Measurements from ENCODE around the gene SEMA3A.
"Not testable (repeated sequence)": the region's sequence is repeated elsewhere in the genome, so short reads cannot be mapped to it uniquely, and the experiment has no call there.

Gene SEMA3A

DNA sequence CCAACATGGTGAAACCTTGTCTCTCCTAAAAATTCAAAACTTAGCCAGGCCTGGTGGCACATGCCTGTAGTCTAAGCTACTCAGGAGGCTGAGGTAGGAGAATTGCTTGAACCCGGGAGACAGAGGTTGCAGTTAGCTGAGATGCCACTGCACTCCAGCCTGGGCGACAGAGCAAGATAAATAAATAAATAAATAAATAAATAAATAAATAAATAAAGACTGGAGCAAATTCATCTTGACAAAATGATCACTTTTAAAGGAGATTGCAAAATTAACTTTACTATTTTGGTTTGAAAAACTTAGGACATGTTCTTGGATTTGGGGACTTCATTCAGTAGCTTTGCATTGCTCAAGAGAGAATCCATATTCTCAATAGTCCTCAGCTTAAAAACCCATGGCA lies 137.0 kb downstream of the SEMA3A start:
- H3K27ac ChIP-seq: no peak overlapping the region
- TF ChIP-seq, protein P1, sequence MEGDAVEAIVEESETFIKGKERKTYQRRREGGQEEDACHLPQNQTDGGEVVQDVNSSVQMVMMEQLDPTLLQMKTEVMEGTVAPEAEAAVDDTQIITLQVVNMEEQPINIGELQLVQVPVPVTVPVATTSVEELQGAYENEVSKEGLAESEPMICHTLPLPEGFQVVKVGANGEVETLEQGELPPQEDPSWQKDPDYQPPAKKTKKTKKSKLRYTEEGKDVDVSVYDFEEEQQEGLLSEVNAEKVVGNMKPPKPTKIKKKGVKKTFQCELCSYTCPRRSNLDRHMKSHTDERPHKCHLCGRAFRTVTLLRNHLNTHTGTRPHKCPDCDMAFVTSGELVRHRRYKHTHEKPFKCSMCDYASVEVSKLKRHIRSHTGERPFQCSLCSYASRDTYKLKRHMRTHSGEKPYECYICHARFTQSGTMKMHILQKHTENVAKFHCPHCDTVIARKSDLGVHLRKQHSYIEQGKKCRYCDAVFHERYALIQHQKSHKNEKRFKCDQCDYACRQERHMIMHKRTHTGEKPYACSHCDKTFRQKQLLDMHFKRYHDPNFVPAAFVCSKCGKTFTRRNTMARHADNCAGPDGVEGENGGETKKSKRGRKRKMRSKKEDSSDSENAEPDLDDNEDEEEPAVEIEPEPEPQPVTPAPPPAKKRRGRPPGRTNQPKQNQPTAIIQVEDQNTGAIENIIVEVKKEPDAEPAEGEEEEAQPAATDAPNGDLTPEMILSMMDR (IDR thresholded peaks at IDR 0.05): no peak
- no peak for TF ChIP-seq ZFX (IDR thresholded peaks at IDR 0.05; ENCODE audit: borderline replicate concordance)

DNA sequence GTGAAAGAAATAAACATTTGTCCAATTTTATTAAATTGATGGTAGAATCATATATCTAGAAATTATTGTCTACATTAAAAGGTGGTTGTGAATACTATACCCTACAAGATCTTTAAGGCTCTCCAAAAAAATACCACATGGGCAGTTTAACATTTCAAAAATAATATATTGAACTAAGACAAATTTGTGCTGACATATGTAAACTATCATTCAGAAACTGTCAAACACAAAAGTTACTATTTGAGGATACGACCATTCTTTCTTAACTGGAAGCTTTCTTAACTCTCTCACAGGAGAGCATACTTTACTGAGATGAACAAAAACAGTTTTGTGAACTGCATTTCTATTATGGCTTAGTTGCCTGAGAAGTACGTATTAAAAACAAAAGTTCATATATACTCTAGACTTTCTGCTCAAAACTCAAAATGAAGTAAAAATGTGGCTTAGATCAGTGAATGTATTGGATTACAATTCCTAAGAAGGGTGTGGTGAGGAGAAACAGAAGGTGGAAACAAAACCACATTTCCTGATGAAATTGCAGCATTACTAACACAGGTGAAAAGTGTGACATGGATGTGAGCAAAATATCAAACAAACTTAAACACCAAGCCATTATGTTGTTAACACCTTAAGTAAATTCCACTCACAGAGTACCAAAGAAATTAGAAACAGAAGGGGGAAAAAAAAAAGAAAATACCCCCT lies 138.5 kb downstream of the SEMA3A start:
- TF ChIP-seq, protein P1 (IDR thresholded peaks at IDR 0.05): no peak
- no peak for TF ChIP-seq ZFX (IDR thresholded peaks at IDR 0.05; ENCODE audit: borderline replicate concordance)
- H3K27ac ChIP-seq: no peak overlapping the region

DNA sequence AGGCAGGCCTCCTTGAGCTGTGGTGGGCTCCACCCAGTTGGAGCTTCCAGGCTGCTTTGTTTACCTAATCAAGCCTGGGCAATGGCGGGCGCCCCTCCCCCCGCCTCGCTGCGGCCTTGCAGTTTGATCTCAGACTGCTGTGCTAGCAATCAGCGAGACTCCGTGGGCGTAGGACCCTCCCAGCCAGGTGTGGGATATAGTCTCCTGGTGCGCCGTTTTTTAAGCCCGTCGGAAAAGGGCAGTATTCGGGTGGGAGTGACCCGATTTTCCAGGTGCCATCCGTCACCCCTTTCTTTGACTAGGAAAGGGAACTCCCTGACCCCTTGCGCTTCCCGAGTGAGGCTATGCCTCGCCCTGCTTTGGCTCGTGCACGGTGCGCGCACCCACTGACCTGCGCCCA lies 139.4 kb downstream of the SEMA3A start:
- not testable (repeated sequence) for H3K27ac ChIP-seq

DNA sequence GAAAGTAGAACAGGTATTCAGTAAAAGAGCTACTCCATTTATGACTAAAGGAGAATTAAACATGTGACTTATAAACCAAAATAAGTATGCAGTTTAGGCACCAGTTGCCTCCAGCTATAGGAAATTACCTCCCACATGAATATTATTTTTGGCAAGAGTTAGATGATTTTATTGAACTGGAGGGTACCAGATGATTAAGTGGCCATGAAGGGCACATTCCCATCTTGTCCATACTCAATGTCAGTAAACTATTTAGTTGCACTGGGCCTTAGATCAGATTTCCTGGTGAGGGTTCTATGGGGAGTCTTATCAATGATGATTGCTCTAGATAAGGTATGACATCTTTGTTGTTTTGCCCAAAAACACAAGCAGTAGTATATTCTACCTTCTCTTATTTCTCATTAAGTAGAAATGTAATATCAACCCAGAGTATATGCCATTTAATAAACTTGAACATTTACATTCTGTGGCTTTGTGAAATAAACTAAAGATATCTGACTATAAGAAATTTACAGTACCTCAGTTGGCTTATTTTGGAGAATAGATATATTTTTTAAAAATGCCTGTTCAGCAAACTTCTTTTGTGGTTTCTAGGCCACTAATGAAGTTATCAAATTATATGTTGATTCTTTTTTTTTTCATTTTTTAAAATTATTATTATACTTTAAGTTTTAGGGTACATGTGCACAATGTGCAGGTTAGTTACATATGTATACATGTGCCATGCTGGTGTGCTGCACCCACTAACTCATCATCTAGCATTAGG lies 145.3 kb downstream of the SEMA3A start:
- no peak for TF ChIP-seq ZFX (IDR thresholded peaks at IDR 0.05; ENCODE audit: borderline replicate concordance)
- TF ChIP-seq, protein P1 (IDR thresholded peaks at IDR 0.05): no peak
- H3K27ac ChIP-seq: no peak overlapping the region

DNA sequence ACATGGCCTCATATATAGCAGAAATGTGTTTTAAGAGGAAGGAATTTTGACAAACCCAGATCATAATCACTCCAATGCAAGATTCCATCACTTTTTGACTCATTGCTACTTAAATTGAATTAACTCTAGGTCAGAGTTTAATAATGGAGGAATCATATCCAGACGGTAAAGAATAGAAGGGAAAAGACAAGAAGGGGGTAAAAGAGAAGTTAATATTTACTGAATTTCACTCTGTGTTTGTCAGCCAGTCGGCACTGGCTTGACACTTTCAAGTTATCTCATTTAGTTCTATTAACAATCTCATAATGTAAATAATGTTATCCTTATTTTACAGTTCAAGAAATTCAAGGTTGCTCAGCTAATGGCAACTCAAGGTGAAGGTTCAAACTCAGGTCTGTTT lies 147.5 kb downstream of the SEMA3A start:
- no peak overlapping the region for H3K27ac ChIP-seq
- TF ChIP-seq ZFX (IDR thresholded peaks at IDR 0.05; ENCODE audit: borderline replicate concordance): no peak
- TF ChIP-seq, protein P1 (IDR thresholded peaks at IDR 0.05): no peak

DNA sequence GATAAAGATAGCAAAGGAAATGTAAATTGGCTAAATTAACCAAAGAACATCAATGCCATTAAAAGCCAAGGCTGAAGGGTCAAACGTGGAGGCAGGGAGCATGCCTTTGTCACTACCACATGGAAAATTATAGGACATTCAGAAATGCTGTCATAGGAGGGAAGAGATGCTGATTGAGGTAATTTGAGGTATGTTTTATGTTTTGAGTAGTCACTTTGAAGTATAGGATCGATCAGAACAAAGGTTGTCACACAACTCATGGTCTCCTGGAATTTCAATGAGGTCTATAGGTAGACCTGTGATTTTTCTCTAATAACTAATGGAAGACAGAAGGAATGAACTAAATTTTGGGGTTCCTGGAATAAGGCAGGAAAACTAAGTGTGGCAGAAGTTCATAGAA lies 149.8 kb downstream of the SEMA3A start:
- TF ChIP-seq, protein P1 (IDR thresholded peaks at IDR 0.05): no peak
- TF ChIP-seq ZFX (IDR thresholded peaks at IDR 0.05; ENCODE audit: borderline replicate concordance): no peak

DNA sequence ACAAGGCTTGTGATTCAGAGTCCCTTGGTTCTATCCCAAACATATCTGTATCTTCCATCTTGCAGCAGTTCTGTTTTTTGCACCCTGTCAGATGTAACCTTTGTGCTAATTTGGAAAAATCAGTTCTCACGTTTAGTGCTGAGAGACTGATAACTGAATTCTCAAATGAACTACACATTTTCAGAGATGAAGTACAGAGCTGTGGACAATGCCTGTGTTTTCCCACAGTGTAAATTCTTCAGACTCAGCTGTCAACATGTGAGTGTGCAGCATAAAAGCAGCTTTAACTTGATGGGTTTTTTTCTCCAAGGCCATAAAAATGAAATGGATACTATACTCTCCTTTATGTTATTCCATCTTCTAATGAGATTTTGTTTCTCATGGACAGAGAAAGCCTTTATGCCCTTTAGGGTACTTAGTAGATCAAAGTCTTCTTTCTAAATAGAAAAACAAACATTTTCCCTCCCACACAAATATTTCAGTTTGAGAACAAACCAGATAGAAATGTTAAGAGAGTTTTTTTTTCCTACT lies 150.9 kb downstream of the SEMA3A start:
- no peak for TF ChIP-seq ZFX (IDR thresholded peaks at IDR 0.05; ENCODE audit: borderline replicate concordance)
- TF ChIP-seq, protein P1 (IDR thresholded peaks at IDR 0.05): no peak

More for the DNA sequence above, 149.8 kb downstream of the SEMA3A start:
- no peak overlapping the region for H3K27ac ChIP-seq

More for the DNA sequence above, 150.9 kb downstream of the SEMA3A start:
- H3K27ac ChIP-seq: no peak overlapping the region

All from 22Rv1 (cell line).